Activated CD4-positive, alpha-beta memory T cell treated with anti-CD3 and anti-CD28 coated beads, Interleukin-2, amount 10 ng/mL, durations not matched to agents 7 days and 5 days (primary cell): ENCODE results near the gene CSNK1G1. TPM values are rescaled to one million over a fixed set of nuclear protein-coding genes. Genes with fewer than 3 reads are reported as not detected.

Experiments
- CTCF ChIA-PET: fragments of 350-600 bp; sonication (Branson Sonifier 250); formaldehyde crosslinking; loops from one replicate; lab custom pipeline; 2021; ENCODE audit warnings: antibody characterized with exemption, inconsistent platforms; lab: Charles Lee
- POLR2A ChIA-PET: fragments of 350-600 bp; sonication (Branson Sonifier 250); formaldehyde crosslinking; loops from one replicate; lab custom pipeline; 2021; ENCODE audit warnings: antibody characterized with exemption; lab: Charles Lee
- DNase-seq: peaks from one replicate; pipeline ENCODE4 v3.0.0-alpha.2; 2020
- H3K27ac Mint-ChIP-seq: one replicate; pipeline ENCODE4 v1.8.0; 2021; ENCODE audit warnings: mild to moderate bottlenecking, mixed read lengths
- H3K27me3 Mint-ChIP-seq: one replicate; pipeline ENCODE4 v1.8.0; 2021; ENCODE audit warnings: mixed read lengths
- H3K36me3 Mint-ChIP-seq: one replicate; pipeline ENCODE4 v1.8.0; 2021; ENCODE audit warnings: low read depth, mixed read lengths
- H3K4me1 Mint-ChIP-seq: one replicate; pipeline ENCODE4 v1.8.0; 2021; ENCODE audit warnings: mixed read lengths
- H3K4me3 Mint-ChIP-seq: one replicate; pipeline ENCODE4 v1.8.0; 2021; ENCODE audit warnings: mild to moderate bottlenecking, mixed read lengths
- H3K9me3 Mint-ChIP-seq: one replicate; pipeline ENCODE4 v1.8.0; 2021; ENCODE audit warnings: mixed read lengths
- total RNA-seq, 2 experiments: library from RNA; stranded (reverse); gene quantifications; one replicate each; pipeline ENCODE4 v1.2.3, GENCODE V29; 2021

The CSNK1G1 gene
- total RNA-seq, 2 experiments from 2014 or later = 27.9 to 28.2 TPM

DNA sequence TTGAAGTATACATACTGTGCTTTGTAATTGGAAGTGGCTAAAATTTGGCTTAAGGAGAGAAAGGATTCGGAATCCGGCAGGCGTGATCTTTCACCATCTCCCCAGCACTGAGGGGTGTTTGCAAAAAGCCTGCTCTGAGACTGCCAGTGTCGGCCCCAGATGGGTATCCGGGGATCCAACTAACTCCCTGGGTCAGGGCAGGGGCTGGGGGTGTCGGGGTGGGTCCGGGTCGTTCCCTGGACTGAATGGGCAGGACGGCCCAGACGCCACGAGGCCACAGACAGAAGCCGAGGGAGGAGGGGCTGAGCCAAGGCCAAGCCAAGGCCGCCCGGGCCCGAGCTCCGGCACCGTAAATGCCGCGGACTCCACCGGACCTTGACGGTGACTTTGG is 193.5 kb downstream of the CSNK1G1 start:
- no peak for DNase-seq

DNA sequence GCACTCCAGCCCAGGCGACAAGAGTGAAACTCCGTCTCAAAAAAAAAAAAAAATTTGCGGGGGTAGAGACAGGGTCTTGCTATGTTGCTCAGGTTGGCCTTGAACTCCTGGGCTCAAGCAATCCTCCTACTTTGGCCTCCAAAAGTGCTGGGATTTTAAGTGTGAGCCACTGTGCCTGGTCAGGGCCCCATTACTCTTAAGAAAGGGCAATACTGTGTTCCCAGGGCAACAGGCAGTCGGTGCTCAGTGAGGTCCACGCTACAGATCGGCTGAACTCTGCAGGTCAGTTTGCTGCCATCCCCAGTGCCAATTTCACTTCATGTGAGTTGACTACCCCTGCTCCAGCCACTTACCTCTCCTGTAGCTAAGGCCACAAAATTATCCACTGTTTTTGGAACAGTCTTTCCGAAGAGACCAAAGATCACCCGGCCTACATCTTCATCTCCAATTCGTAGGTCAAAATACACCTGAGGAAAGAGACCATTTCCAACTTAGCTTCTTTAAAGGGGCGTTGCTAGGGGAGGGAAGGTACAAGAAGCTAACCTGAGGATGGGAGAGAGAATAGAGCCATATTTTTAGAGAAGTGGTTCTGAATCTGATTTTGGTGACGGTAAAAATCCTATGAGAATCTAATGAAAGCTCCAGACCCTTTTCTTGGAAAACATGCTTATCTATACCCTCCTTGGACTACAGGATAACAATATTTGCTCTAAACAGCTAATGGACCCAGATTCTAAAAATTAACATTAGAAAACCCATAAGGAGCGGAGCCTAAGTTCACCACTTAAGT is 194.1 kb downstream of the CSNK1G1 start:
- no peaks in the 10 kb centered on the region for H3K9me3 Mint-ChIP-seq
- H3K36me3 Mint-ChIP-seq = peaks cover 41% of the 10 kb centered on the region
- peak overlapping the region; percentile 87 for H3K27ac Mint-ChIP-seq
- ChIA-PET CTCF (interaction anchor here (0.7 to 3.3 kb wide), 3 partner anchors 8 to 27 kb away, joined by 3 to 36 read pairs (median 3); no protein-coding TSS in a partner anchor), POLR2A (interaction anchor here (0.9 to 5.1 kb wide), 15 partner anchors 10 to 1143 kb away, joined by 3 to 72 read pairs (median 6); partner anchors contain the start of genes CIAO2A, RNU5B-1, SNX1 and SNX22)
- H3K4me3 Mint-ChIP-seq = peak overlapping the region; percentile 83
- no peaks in the 10 kb centered on the region for H3K27me3 Mint-ChIP-seq
- H3K4me1 Mint-ChIP-seq = peaks cover 59% of the 10 kb centered on the region
- DNase-seq = no peak

More for the DNA sequence above, 193.5 kb downstream of the CSNK1G1 start:
- Mint-ChIP-seq H3K9me3 (no peaks in the 10 kb centered on the region), H3K4me1 (peaks cover 61% of the 10 kb centered on the region), H3K4me3 (peak overlapping the region; percentile 83), H3K27ac (peak overlapping the region; percentile 87), H3K36me3 (peaks cover 35% of the 10 kb centered on the region), H3K27me3 (no peaks in the 10 kb centered on the region)
- CTCF ChIA-PET = interaction anchor here (0.7 to 3.3 kb wide), 3 partner anchors 9 to 26 kb away, joined by 3 to 36 read pairs (median 3); no protein-coding TSS in a partner anchor
- POLR2A ChIA-PET = interaction anchor here (0.9 to 5.1 kb wide), 18 partner anchors 10 to 1142 kb away, joined by 3 to 72 read pairs (median 6); partner anchors contain the start of genes CIAO2A, RNU5B-1, SNX1 and SNX22

DNA sequence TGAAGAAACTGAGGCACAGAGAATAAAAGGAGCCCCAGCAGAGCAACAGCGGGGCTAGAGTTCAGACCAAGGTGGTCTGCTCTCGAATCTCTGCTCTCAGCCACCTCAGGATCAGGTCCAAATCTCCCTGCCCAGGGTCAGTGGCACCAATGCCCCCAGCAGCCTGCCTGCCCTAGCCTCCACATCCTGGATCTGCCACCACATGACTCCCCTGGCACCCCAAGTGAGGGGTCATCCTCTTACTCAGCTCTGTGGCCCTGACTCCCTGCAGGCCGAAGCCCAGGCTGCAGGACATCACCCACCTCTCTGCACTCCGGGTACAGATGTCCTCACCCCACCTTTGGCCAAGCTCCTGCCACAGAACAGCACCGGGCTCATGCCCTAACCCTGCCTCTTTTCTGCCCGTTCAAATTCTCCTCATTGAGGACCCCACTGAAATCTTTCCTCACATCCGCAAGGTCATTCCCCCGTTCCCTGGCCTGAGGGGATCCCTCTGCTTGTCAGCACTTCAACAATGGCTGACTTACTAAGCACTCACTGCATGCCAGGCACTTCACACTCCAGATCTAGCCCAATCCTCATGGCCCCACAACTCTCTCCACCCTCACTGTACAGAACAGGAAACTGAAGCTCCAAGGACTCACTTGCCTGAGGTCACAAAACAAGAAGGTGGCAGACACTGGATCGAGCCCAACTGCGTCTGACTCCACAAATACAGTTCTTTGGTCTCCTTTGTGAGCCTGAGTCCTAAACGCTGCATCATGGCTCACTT is 197.4 kb downstream of the CSNK1G1 start:
- H3K4me3 Mint-ChIP-seq = no peak overlapping the region
- POLR2A ChIA-PET = interaction anchor here (1.5 kb wide), 1 partner anchor 9 kb away, joined by 5 read pairs; no protein-coding TSS in a partner anchor

DNA sequence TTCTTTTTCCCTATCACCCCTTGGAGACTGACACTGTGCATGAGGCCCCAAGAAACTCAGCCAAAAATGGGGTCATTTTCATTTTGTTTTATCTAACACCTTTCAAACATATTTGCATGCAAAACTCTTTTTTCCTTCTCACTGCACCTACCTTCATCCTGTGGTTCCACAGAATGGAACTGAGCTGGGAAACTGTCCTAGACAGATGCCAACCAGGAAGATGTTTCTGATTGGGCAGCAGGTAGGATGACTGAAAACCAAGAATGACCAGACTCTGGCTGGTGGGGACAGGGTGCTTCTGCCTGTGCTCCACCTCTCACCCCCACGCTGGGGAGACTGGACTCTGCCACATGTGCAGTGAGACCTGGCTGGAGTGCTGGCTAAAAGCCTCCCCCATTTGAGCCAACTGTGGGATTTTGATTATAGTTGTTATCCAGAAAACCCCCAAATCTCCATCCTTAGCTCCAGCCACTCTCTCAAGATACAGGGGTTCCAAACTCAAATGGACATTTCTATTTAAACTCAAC is 198.3 kb downstream of the CSNK1G1 start:
- Mint-ChIP-seq H3K27me3 (peaks cover 7% of the 10 kb centered on the region), H3K4me1 (peaks cover 44% of the 10 kb centered on the region), H3K4me3 (no peak overlapping the region), H3K9me3 (no peaks in the 10 kb centered on the region), H3K36me3 (peaks cover 62% of the 10 kb centered on the region), H3K27ac (peak overlapping the region; percentile 59)
- CTCF ChIA-PET = interaction anchor here (1.5 kb wide), 1 partner anchor 8 kb away, joined by 3 read pairs; no protein-coding TSS in a partner anchor
- no peak for DNase-seq
- POLR2A ChIA-PET = no interaction called here

More for the DNA sequence above, 197.4 kb downstream of the CSNK1G1 start:
- no peak for DNase-seq
- Mint-ChIP-seq H3K36me3 (peaks cover 60% of the 10 kb centered on the region), H3K27me3 (no peaks in the 10 kb centered on the region), H3K27ac (peak overlapping the region; percentile 12), H3K9me3 (no peaks in the 10 kb centered on the region), H3K4me1 (peaks cover 40% of the 10 kb centered on the region)
- CTCF ChIA-PET = interaction anchor here (1.5 kb wide), 1 partner anchor 9 kb away, joined by 3 read pairs; no protein-coding TSS in a partner anchor

DNA sequence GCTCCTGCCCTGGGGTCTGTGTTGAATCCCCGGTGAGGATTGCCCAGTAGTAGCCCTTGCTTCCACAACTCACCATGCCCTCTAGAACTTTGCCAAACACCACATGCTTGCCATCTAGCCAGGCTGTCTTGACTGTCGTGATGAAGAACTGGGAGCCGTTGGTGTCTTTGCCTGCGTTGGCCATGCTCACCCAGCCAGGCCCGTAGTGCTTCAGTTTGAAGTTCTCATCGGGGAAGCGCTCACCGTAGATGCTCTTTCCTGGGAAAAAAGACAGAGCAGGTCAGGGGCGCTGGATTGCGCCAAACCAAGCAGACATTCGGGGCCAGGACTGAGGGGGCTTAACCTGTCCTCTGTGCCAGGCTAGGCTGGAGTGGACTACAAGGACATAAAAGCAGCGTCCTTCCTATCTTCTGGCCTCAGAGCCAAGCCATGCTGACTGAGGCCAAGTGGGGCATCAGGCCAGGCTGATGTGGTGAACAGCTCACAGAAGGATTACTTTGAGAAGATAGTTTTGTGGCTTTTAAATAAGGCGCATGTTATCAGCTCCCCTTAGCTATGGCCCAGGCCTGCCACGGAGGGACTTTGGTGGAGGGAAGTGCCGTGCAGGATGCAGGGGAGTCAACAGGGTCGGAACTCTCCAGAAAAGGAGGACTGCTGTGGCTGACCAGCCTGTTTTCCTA is 199.2 kb downstream of the CSNK1G1 start:
- CTCF ChIA-PET = interaction anchor here (0.9 kb wide), 1 partner anchor 10 kb away, joined by 3 read pairs; no protein-coding TSS in a partner anchor
- Mint-ChIP-seq H3K27ac (no peak overlapping the region), H3K36me3 (peaks cover 57% of the 10 kb centered on the region), H3K4me1 (peaks cover 44% of the 10 kb centered on the region), H3K4me3 (no peak overlapping the region), H3K9me3 (no peaks in the 10 kb centered on the region), H3K27me3 (peaks cover 9% of the 10 kb centered on the region)
- no peak for DNase-seq
- POLR2A ChIA-PET = no interaction called here

DNA sequence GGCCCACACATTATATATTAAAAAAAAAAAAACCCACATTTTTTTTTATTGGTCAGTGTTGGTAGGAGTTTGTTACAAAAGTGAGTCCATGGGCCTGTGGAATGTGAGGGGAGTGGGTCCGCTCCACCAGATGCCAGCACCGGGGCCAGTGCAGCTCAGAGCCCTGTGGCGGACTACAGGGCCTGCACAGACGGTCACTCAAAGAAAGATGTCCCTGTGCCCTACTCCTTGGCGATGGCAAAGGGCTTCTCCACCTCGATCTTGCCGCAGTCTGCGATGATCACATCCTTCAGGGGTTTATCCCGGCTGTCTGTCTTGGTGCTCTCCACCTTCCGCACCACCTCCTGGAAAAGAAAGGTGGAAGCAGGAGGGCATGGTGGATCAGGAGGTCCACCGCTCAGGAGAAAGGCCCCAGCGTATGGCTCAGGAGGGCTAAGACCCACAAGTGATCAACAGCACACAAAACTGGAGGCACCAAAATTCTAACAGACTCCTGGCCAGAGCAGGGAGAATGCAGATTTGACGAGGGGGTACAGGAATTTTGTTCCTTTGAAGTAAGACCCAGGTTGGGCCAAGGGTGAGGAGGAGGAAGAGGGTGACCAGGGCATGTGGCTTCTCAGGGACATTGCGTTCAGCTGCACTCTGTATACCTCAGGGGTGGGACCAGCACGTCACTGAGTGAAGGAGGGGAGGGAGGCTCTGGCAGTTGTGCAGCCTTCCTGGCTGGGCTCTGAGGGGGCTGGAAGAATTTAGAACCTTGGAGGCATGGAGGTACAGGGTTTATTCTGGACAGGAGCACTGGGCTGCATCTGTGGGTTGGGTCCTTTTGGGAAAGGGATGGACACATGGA is 199.9 kb downstream of the CSNK1G1 start:
- ChIA-PET POLR2A (interaction anchor here (1.1 to 1.3 kb wide), 2 partner anchors 22 to 62 kb away, joined by 3 to 8 read pairs; partner anchors contain the start of gene CIAO2A), CTCF (no interaction called here)
- Mint-ChIP-seq H3K9me3 (no peaks in the 10 kb centered on the region), H3K4me1 (peaks cover 42% of the 10 kb centered on the region), H3K27me3 (peaks cover 9% of the 10 kb centered on the region), H3K4me3 (no peak overlapping the region), H3K27ac (no peak overlapping the region), H3K36me3 (peaks cover 53% of the 10 kb centered on the region)
- DNase-seq = no peak

DNA sequence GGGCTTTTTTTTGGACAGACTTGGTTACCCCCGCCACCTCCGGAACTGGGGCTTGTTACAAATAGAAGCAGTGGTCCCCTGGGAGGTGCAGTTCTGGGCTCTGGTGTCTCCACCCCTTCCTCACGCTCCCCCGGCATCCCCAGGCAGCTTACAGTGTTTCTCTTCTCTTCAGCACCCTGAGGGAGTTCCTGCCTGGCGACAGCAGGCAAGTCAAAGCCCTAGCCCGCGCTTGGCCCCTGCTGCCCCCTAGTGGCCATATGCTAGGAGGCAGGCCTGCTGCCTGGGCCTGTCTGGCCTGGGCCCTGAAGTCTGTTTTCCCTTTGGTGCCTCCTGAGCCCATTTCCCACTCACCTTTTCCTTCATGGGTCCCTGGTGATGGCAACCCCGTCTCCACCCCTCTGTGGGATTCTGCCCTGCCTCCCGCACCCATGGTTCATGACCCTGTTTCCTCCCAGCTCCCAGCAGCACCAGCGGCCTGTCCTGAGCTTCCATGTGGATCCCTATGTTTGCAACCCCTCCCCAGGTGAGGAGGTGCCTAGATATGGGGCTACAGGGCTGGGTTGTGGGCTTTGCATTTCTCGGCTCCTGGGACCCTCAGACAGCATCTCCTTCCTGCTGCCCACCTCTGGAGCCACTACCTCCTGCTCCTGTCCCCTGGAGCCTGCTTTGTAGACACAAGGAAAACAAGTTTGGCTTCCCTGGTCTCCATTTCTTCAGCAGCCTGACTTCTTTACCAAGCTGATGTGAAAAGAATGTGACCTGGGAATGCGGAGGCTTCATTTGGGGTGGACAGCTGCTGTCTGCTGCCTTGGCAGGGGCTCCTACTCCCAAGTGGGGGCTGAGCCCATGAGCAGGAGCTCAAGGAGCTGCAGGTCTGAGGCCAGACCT is 202.2 kb downstream of the CSNK1G1 start:
- POLR2A ChIA-PET = interaction anchor here (0.5 to 6.5 kb wide), 8 partner anchors 8 to 544 kb away, joined by 3 to 72 read pairs (median 4); partner anchors contain the start of genes CIAO2A, PPIB and SNX1

DNA sequence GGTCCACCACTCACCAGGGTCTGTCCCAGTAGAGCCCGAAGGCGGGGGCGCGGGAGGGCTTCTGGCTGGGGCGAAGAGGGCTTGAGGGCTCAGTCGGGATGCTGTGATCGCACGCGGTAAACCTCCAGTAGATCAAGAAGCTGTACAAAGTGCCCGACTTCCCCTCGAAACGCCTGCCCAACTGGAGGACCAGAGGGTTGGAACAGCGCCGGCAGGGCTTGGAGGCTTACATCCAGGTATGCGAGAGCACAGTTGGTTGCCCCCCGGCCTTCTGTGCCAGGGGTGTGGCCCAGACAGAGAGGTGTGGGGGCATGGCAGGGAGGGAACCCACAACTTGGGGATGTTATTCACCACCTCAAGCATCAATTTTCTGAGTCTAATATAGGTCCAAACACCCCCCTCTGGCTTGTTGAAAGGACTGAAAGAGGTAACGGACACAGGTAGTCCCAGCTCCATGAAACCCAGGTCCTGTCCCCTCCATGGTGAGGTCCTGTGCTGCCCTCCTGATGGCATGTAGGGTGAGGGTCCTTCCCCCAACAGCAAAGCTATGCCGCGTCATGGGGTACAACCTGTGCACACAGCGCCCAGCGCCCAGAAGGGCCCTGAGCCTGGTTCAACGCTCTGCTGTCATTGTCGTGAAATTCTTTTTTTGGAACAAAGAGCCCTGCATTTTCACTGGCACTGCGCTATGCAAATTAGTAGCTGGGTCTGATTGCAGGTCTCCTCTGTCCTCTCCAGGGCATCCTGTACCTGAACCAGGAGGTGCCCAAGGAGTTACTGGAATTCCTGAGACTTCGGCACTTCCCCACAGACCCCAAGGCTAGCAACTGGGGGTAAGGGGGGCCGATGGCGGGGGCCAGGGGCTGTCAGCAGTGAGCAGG is 203.2 kb downstream of the CSNK1G1 start:
- POLR2A ChIA-PET = interaction anchor here (0.5 to 6.5 kb wide), 10 partner anchors 8 to 543 kb away, joined by 3 to 72 read pairs (median 4); partner anchors contain the start of genes CIAO2A, PPIB, SNX1 and TRIP4
- Mint-ChIP-seq H3K9me3 (no peaks in the 10 kb centered on the region), H3K27ac (no peak overlapping the region), H3K4me3 (peak overlapping the region; percentile 27), H3K27me3 (peaks cover 9% of the 10 kb centered on the region), H3K36me3 (peaks cover 32% of the 10 kb centered on the region), H3K4me1 (peaks cover 36% of the 10 kb centered on the region)
- DNase-seq = no peak
- CTCF ChIA-PET = interaction anchor here (0.6 to 2.7 kb wide), 24 partner anchors 8 to 501 kb away, joined by 3 to 36 read pairs (median 3); partner anchors contain the start of genes CIAO2A, DAPK2, PPIB and SNX1

More for the DNA sequence above, 202.2 kb downstream of the CSNK1G1 start:
- H3K4me3 Mint-ChIP-seq = peak overlapping the region; percentile 56
- no peaks in the 10 kb centered on the region for H3K9me3 Mint-ChIP-seq
- H3K4me1 Mint-ChIP-seq = peaks cover 44% of the 10 kb centered on the region
- H3K36me3 Mint-ChIP-seq = peaks cover 42% of the 10 kb centered on the region
- peak; percentile 92 for DNase-seq
- H3K27me3 Mint-ChIP-seq = peaks cover 9% of the 10 kb centered on the region
- CTCF ChIA-PET = interaction anchor here (0.6 to 2.7 kb wide), 29 partner anchors 9 to 544 kb away, joined by 3 to 36 read pairs (median 3); partner anchors contain the start of genes CIAO2A, DAPK2, PPIB and SNX1
- peak overlapping the region; percentile 45 for H3K27ac Mint-ChIP-seq

DNA sequence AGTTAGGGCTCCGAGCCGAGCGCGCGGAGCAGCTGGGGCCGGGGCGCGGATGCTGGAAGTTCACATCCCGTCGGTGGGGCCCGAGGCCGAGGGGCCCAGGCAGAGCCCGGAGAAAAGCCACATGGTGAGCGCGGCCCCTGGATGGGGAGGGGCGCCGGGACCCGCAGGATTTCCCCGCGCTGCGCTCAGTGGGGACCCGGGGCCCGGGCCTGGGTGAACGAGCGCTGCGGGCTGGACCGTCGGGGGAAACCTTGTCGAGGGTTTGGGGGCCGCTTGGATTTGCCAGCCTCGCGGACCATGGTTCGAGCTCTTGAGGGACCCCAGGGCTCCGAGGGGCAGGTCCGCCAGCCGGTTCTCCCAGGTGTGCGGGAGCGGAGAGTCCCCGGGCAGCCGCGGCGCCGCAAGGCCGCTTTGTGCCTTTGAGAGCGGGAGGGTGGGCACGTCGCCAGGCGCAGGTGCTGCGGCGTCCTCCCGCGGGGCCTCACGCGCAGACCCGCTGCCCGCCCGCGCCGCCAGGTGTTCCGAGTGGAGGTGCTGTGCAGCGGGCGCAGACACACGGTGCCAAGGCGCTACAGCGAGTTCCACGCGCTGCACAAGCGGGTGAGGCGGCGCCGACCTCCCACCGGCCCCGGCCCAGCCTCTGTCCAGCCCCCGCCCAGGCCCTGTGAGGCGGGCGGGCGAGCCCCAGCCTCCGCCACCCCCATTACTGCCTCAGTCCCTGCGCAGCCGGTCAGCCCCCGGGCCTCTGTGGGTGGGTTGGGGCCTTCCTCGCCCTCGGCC is 204.1 kb downstream of the CSNK1G1 start, which contains the start of gene SNX22:
TSS of gene SNX22 (plus strand) at position 5 of the 780 bp plus-strand sequence. CDS start at position 50, 45 bp downstream.
- ChIA-PET POLR2A (interaction anchor here (1.2 to 6.5 kb wide), 4 partner anchors 10 to 236 kb away, joined by 4 to 72 read pairs (median 12); partner anchors contain the start of genes CIAO2A, PPIB and TRIP4), CTCF (interaction anchor here (1.2 to 2.7 kb wide), 2 partner anchors 8 to 59 kb away, joined by 3 to 11 read pairs; partner anchors contain the start of gene CIAO2A)
- peak within 1 kb of the TSS; percentile 75 for H3K4me3 Mint-ChIP-seq
- no peaks in the 10 kb centered on the region for H3K9me3 Mint-ChIP-seq
- peaks cover 9% of the 10 kb centered on the region for H3K27me3 Mint-ChIP-seq
- H3K27ac Mint-ChIP-seq = no peak within 1 kb of the TSS
- peaks cover 34% of the 10 kb centered on the region for H3K4me1 Mint-ChIP-seq
- DNase-seq = no peak
- H3K36me3 Mint-ChIP-seq = peaks cover 24% of the 10 kb centered on the region
